ENCODE data around the gene ISM1.
"Not testable (repeated sequence)": the region's sequence is repeated elsewhere in the genome, so short reads cannot be mapped to it uniquely, and the experiment has no call there.

The ISM1 gene

GRCh38 chr20:13221673-13222318 lies 722 bp downstream of the ISM1 start:
- DNase-seq (ENCODE audit: low read depth): peak; percentile 17

- no peak for DNase-seq (ENCODE audit: low read depth)
These were observed 1.2 kb downstream of the ISM1 start for GRCh38 chr20:13222319-13222716.

- no peak for DNase-seq (ENCODE audit: low read depth)
These were observed 2.9 kb downstream of the ISM1 start for GRCh38 chr20:13223736-13224520.

- DNase-seq (ENCODE audit: low read depth): no peak
These were observed 5.3 kb downstream of the ISM1 start for GRCh38 chr20:13226367-13226766.

GRCh38 chr20:13228771-13229170 lies 7.7 kb downstream of the ISM1 start:
- DNase-seq (ENCODE audit: low read depth): no peak

- no peak for DNase-seq (ENCODE audit: low read depth)
These were observed 8.5 kb downstream of the ISM1 start for GRCh38 chr20:13229538-13229937.

GRCh38 chr20:13231031-13231752 lies 10.1 kb downstream of the ISM1 start:
- DNase-seq (ENCODE audit: low read depth): no peak

- DNase-seq (ENCODE audit: low read depth): no peak
These were observed 11.9 kb downstream of the ISM1 start for GRCh38 chr20:13232999-13233398.

- no peak for DNase-seq (ENCODE audit: low read depth)
These were observed 13.9 kb downstream of the ISM1 start for GRCh38 chr20:13234961-13235360.

GRCh38 chr20:13236360-13236759 lies 15.3 kb downstream of the ISM1 start:
- not testable (repeated sequence) for DNase-seq (ENCODE audit: low read depth)

- no peak for DNase-seq (ENCODE audit: low read depth)
These were observed 16.1 kb downstream of the ISM1 start for GRCh38 chr20:13236990-13237720.

- no peak for DNase-seq (ENCODE audit: low read depth)
These were observed 17.1 kb downstream of the ISM1 start for GRCh38 chr20:13238001-13238653.

GRCh38 chr20:13243826-13244376 lies 22.8 kb downstream of the ISM1 start:
- no peak for DNase-seq (ENCODE audit: low read depth)

- no peak for DNase-seq (ENCODE audit: low read depth)
These were observed 24.2 kb downstream of the ISM1 start for GRCh38 chr20:13245250-13245723.

- no peak for DNase-seq (ENCODE audit: low read depth)
These were observed 28.2 kb downstream of the ISM1 start for GRCh38 chr20:13249118-13249797.

- DNase-seq (ENCODE audit: low read depth): no peak
These were observed 28.7 kb downstream of the ISM1 start for GRCh38 chr20:13249798-13250170.

- no peak for DNase-seq (ENCODE audit: low read depth)
These were observed 29.2 kb downstream of the ISM1 start for GRCh38 chr20:13250251-13250650.

GRCh38 chr20:13251106-13251903 lies 30.2 kb downstream of the ISM1 start:
- DNase-seq (ENCODE audit: low read depth): no peak

GRCh38 chr20:13251904-13252297 lies 30.8 kb downstream of the ISM1 start:
- no peak for DNase-seq (ENCODE audit: low read depth)

- DNase-seq (ENCODE audit: low read depth): no peak
These were observed 34.3 kb downstream of the ISM1 start for GRCh38 chr20:13255356-13255755.
